ENCODE data around the gene PLSCR1. TPM values are rescaled to one million over a fixed set of nuclear protein-coding genes. Genes with fewer than 3 reads are reported as not detected.
A peak's percentile ranks its signal among the peaks of the same experiment; 100 is the strongest.

The PLSCR1 gene
- total and polyA plus RNA-seq, 9 of the 15 experiments (the other 6 are each of a cell fraction or from before 2014, with no cell fraction given): 40.6 to 122 (median 69.1) TPM

GRCh38 chr3:146544002-146544928 is at the start of gene PLSCR1 (continued):
- TF ChIP-seq, protein P1, sequence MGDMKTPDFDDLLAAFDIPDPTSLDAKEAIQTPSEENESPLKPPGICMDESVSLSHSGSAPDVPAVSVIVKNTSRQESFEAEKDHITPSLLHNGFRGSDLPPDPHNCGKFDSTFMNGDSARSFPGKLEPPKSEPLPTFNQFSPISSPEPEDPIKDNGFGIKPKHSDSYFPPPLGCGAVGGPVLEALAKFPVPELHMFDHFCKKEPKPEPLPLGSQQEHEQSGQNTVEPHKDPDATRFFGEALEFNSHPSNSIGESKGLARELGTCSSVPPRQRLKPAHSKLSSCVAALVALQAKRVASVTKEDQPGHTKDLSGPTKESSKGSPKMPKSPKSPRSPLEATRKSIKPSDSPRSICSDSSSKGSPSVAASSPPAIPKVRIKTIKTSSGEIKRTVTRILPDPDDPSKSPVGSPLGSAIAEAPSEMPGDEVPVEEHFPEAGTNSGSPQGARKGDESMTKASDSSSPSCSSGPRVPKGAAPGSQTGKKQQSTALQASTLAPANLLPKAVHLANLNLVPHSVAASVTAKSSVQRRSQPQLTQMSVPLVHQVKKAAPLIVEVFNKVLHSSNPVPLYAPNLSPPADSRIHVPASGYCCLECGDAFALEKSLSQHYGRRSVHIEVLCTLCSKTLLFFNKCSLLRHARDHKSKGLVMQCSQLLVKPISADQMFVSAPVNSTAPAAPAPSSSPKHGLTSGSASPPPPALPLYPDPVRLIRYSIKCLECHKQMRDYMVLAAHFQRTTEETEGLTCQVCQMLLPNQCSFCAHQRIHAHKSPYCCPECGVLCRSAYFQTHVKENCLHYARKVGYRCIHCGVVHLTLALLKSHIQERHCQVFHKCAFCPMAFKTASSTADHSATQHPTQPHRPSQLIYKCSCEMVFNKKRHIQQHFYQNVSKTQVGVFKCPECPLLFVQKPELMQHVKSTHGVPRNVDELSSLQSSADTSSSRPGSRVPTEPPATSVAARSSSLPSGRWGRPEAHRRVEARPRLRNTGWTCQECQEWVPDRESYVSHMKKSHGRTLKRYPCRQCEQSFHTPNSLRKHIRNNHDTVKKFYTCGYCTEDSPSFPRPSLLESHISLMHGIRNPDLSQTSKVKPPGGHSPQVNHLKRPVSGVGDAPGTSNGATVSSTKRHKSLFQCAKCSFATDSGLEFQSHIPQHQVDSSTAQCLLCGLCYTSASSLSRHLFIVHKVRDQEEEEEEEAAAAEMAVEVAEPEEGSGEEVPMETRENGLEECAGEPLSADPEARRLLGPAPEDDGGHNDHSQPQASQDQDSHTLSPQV (IDR thresholded peaks at IDR 0.05): no peak
- no peak for TF ChIP-seq KDM2B (CRISPR knock-in tag; IDR thresholded peaks at IDR 0.05)
- TF ChIP-seq ZC3H4 (CRISPR knock-in tag; IDR thresholded peaks at IDR 0.05; ENCODE audit: borderline replicate concordance): no peak
- TF ChIP-seq EP400 (IDR thresholded peaks at IDR 0.05): peak; percentile 69
- TF ChIP-seq ZKSCAN1 (IDR thresholded peaks at IDR 0.05; ENCODE audit: low read depth, low read length): no peak
- no peak for TF ChIP-seq HDAC6 (IDR thresholded peaks at IDR 0.05; ENCODE audit: low read depth, low read length)
- TF ChIP-seq U2AF1 (optimal IDR thresholded peaks at IDR 0.05; ENCODE audit: low read depth, low read length): no peak
- TF ChIP-seq, protein P2, sequence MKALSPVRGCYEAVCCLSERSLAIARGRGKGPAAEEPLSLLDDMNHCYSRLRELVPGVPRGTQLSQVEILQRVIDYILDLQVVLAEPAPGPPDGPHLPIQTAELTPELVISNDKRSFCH (CRISPR knock-in tag; IDR thresholded peaks at IDR 0.05): no peak
- TF ChIP-seq, protein P2 (tag; IDR thresholded peaks at IDR 0.05): no peak
- no peak for TF ChIP-seq GATA2 (CRISPR knock-in tag; IDR thresholded peaks at IDR 0.05)
- TF ChIP-seq SUPT5H (IDR thresholded peaks at IDR 0.05): peak; percentile 81
- TF ChIP-seq, protein P3, sequence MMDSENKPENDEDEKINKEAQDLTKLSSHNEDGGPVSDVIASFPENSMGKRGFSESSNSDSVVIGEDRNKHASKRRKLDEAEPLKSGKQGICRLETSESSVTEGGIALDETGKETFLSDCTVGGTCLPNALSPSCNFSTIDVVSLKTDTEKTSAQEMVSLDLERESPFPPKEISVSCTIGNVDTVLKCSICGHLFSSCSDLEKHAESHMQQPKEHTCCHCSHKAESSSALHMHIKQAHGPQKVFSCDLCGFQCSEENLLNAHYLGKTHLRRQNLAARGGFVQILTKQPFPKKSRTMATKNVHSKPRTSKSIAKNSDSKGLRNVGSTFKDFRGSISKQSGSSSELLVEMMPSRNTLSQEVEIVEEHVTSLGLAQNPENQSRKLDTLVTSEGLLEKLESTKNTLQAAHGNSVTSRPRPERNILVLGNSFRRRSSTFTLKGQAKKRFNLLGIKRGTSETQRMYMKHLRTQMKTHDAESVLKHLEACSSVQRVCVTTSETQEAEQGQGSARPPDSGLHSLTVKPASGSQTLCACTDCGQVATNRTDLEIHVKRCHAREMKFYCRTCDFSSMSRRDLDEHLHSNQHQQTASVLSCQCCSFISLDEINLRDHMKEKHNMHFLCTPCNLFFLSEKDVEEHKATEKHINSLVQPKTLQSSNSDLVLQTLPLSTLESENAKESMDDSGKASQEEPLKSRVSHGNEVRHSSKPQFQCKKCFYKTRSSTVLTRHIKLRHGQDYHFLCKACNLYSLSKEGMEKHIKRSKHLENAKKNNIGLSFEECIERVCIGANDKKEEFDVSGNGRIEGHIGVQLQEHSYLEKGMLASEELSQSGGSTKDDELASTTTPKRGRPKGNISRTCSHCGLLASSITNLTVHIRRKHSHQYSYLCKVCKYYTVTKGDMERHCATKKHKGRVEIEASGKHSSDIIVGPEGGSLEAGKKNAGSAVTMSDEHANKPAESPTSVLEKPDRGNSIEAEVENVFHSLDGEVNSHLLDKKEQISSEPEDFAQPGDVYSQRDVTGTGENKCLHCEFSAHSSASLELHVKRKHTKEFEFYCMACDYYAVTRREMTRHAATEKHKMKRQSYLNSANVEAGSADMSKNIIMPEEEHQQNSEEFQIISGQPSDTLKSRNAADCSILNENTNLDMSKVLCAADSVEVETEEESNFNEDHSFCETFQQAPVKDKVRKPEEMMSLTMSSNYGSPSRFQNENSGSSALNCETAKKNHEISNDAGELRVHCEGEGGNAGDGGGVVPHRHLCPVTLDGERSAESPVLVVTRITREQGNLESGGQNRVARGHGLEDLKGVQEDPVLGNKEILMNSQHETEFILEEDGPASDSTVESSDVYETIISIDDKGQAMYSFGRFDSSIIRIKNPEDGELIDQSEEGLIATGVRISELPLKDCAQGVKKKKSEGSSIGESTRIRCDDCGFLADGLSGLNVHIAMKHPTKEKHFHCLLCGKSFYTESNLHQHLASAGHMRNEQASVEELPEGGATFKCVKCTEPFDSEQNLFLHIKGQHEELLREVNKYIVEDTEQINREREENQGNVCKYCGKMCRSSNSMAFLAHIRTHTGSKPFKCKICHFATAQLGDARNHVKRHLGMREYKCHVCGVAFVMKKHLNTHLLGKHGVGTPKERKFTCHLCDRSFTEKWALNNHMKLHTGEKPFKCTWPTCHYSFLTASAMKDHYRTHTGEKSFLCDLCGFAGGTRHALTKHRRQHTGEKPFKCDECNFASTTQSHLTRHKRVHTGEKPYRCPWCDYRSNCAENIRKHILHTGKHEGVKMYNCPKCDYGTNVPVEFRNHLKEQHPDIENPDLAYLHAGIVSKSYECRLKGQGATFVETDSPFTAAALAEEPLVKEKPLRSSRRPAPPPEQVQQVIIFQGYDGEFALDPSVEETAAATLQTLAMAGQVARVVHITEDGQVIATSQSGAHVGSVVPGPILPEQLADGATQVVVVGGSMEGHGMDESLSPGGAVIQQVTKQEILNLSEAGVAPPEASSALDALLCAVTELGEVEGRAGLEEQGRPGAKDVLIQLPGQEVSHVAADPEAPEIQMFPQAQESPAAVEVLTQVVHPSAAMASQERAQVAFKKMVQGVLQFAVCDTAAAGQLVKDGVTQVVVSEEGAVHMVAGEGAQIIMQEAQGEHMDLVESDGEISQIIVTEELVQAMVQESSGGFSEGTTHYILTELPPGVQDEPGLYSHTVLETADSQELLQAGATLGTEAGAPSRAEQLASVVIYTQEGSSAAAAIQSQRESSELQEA (IDR thresholded peaks at IDR 0.05; ENCODE audit: low read depth): no peak
- no peak for TF ChIP-seq DEAF1 (CRISPR knock-in tag; IDR thresholded peaks at IDR 0.05)

All from K562 (cell line).